GM18861 (cell line): ENCODE results near the gene KRT85.
"Not testable (repeated sequence)": the region's sequence is repeated elsewhere in the genome, so short reads cannot be mapped to it uniquely, and the experiment has no call there.

Source experiments
- ATAC-seq: cut with Tn5 transposase; IDR thresholded peaks from one replicate; pipeline ENCODE4 v1.9.1; 2021; ENCODE audit not compliant: unreplicated experiment

KRT85 gene

GRCh38 chr12:52327830-52328500 lies 39.3 kb downstream of the KRT85 start:
- no peak for ATAC-seq

GRCh38 chr12:52327052-52327829 lies 40.0 kb downstream of the KRT85 start:
- peak; percentile 86 for ATAC-seq

DNA sequence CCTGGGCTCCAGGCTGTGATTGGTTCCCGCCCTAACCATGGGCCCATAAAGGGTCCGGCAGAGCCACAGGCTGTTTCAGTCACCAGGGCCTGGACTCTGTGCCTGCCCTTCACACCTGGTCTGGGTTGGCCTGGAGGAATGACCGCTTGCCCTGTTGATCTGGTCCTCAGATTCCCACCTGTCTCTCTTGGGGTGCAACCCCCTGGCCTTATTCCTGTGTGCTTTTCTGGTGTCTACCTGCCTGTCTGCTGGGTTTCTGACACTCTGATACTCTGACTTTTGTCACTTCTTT lies 43.2 kb downstream of the KRT85 start:
- no peak for ATAC-seq

- no peak for ATAC-seq
Observed at GRCh38 chr12:52323416-52324152, 43.7 kb downstream of the KRT85 start.

DNA sequence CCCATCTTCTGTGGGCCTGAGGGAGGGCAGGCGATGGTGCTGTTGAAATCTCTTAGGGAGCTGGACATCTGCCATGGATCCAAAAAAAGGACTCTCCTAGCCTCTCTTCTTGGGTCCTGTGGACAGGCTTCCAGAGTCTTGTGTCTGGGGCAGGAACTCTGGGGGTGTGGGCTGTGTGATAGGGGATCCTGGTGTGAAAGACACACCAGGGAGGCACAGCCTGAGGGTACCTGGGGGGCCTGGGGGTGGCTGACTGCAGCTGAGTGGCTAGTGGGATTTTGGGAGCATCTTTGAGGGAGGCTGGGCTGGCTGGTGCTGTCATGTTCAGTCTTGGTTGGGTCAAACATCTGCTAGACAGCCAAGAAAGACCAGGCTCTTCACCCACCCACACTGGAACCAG lies 44.3 kb downstream of the KRT85 start:
- no peak for ATAC-seq

- ATAC-seq = no peak
Observed at GRCh38 chr12:52322069-52322468, 45.2 kb downstream of the KRT85 start.

- ATAC-seq = no peak
Observed at GRCh38 chr12:52321418-52321817, 45.9 kb downstream of the KRT85 start.

DNA sequence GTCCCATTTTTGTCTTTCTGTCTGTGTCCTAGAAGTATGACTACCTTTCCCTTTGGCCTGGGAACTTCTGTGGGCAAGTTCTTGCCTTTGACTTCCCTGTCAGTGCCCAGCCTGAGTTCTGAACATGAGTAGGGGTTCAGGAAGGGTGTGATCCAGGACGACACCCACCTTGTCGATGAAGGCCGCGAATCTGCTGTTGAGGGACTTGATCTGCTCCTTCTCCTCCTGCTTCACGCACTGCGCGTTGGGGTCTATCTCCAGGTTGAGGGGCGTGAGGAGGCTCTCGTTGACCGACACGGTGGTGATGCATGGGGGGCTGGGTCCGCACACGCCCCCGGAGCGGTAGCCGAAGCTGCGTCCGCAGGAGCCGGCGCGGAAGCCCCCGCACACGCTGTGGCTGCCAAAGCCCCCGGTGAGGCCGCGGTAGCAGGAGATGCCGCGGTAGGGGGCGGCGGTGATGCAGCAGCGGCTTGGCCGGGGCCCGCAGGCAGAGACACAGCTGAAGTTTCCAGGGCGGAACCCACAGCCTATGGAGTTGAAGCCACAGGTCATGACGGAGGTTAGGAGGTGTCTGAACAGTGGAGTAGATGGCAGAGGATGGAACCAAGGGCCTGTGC lies 46.4 kb downstream of the KRT85 start, which contains the start of gene KRT83:
Gene KRT83 (minus strand): TSS at position 615 of the 617 bp plus-strand sequence. CDS start 63 bp downstream, at position 552.
- ATAC-seq = no peak

GRCh38 chr12:52319097-52319496 lies 48.2 kb downstream of the KRT85 start:
- ATAC-seq = no peak

GRCh38 chr12:52318241-52318990 lies 48.9 kb downstream of the KRT85 start:
- ATAC-seq = no peak

GRCh38 chr12:52317468-52318052 lies 49.7 kb downstream of the KRT85 start:
- ATAC-seq = no peak

- ATAC-seq = no peak
Observed at GRCh38 chr12:52316701-52317100, 50.6 kb downstream of the KRT85 start.

- no peak for ATAC-seq
Observed at GRCh38 chr12:52316290-52316689, 51.0 kb downstream of the KRT85 start.

DNA sequence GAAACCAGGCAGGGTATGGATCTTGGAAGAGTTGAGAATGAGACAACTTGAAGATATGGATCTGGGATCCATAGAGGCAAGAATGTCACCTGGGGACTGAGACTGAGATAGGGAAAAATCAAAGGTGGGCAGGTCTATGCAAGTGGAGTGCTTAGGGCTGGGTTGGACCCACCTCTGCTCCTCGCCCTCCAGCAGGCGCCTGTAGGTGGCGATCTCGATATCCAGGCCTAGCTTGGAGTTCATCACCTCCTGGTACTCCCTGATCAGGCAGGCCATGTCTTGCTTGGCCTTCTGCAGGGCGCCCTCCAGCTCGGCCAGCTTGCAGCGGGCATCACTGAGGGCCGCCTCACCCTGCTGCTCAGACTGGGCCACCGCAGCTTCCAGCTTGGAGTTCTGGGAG lies 51.6 kb downstream of the KRT85 start:
- not testable (repeated sequence) for ATAC-seq

DNA sequence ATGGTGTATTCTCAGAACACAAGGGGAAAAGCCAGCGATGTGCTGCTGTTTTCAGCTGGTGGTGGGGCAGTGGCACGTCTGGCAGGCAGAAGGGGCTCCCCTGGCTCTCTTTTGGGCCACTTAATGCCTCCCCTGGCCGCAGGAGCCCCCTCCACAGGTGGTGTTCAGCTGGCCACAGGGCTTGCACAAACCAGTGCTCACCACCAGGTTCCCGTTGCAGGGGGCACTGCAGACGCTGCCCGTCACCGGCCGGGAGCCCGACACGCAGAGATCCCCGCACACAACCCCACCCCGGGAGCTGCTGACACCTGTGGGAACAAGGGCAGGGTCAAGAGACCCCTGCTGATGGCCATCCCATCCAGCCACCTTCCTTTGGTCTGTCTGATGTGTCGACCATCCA lies 52.8 kb downstream of the KRT85 start:
- no peak for ATAC-seq

DNA sequence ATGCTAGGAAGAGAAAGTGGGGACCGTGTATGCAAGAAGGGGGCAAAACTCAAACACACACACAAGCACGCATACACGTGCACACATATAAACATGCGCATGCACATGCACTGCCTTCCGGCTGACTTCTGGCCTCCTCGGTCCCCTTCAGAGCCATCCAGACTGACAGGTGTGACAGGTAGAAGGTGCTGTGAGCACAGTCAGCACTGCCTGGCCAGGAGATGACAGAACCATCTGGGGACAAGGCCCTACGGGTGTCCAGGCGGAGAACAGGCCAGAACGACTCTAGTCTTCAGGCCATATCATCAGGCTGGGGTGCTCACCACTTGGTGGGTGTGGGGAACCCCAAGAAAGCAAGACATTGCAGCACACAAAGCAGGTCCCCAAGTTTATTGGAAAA lies 53.4 kb downstream of the KRT85 start:
- no peak for ATAC-seq

- no peak for ATAC-seq
Observed at GRCh38 chr12:52313461-52313860, 53.8 kb downstream of the KRT85 start.

DNA sequence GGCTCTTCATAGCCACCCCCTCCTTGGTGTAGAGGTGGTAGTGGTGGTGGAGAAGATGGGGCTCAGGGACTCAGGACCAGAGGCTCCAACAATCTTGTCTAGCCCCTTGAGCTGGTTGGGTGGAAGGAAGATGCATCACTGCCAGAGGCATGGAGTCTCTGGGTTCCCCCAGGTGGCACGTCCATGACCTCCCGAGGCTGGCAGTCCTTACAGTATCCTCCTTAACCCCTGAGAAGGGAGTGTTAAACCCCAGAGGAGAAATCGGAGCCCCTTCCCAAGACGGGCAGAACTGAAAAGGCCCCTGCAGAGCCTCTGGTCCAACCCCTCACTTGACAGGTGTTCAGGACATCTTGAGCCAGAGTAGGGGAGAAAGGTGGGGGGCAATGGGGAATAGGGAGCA lies 55.2 kb downstream of the KRT85 start:
- ATAC-seq = no peak

GRCh38 chr12:52311285-52311648 lies 56.0 kb downstream of the KRT85 start:
- no peak for ATAC-seq

DNA sequence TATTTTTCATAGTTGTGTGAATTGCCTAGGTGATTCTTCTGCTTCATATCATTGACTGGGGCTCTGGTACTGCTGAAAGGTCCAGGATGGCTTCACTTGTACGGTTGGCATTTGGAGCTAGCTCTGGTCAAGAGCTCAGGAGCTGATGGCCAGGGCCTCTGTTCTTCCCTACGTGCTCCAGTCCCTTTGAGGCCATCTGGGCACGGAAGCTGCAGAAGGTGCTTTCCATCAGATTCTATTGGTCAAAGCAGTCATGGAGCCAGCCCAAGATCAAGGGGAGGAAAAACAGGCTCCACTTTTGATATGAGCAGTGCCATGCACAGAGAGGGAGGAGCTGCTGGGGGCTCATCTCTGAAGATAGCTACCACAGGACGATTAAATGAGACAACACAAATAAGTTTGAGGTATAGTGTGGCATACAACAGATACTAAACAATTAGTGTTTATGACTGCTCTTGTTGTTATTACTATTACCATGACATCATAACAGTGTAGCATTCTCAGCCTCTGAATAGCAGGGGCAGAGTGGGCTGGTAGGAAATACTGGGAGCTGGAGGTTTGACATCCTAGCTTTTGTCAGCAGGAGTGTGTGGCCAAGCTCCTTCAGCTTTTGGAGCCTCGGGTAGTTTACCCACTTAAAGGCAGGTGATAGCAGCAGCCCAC lies 56.5 kb downstream of the KRT85 start:
- ATAC-seq = no peak
